HepG2 (cell line): Measurements from ENCODE around the gene TUBA8. TPM values are rescaled to one million over a fixed set of nuclear protein-coding genes. Genes with fewer than 3 reads are reported as not detected.
A peak's percentile ranks its signal among the peaks of the same experiment; 100 is the strongest.

Experiments used
- CENPT ChIP-seq: sonication (generic); formaldehyde crosslinking; IDR thresholded peaks from 2 replicates; pipeline ENCODE4 v1.8.0; 2022; ENCODE audit warnings: low read depth, mild to moderate bottlenecking, moderate library complexity, missing genetic modification reagents
- CREM ChIP-seq, 2 experiments: sonication (generic) in 1 of 2; formaldehyde crosslinking in 1 of 2; IDR thresholded peaks; 2 replicates each; pipeline versions ENCODE4 v1.4.0 to v1.6.1; 2016 to 2020; ENCODE audit warnings: antibody characterized with exemption in 1 of 2, mild to moderate bottlenecking in 1 of 2, missing genetic modification reagents in 1 of 2
- DMTF1 ChIP-seq: sonication (generic); formaldehyde crosslinking; IDR thresholded peaks from 2 replicates; pipeline ENCODE4 v1.4.0; 2020; ENCODE audit warnings: mild to moderate bottlenecking, missing genetic modification reagents
- HOMEZ ChIP-seq: IDR thresholded peaks from 2 replicates; pipeline ENCODE4 v1.6.1; 2016; ENCODE audit warnings: low read depth
- LCORL ChIP-seq, 2 experiments: fragments of 450-650 bp in 1 of 2; sonication (generic) in 1 of 2; formaldehyde crosslinking in 1 of 2; IDR thresholded peaks; 2 replicates each; pipeline versions ENCODE4 v1.5.0 to v1.6.1; 2017 to 2020; ENCODE audit warnings: antibody characterized with exemption in 1 of 2, missing genetic modification reagents in 1 of 2
- SNAPC2 ChIP-seq: sonication (generic); formaldehyde crosslinking; IDR thresholded peaks from 2 replicates; pipeline ENCODE4 v1.8.1; 2022; ENCODE audit warnings: mild to moderate bottlenecking, missing genetic modification reagents
- YY1 ChIP-seq: IDR thresholded peaks from 2 replicates; pipeline ENCODE4 v1.6.1; 2011; ENCODE audit warnings: low read length, low read depth, moderate library complexity, mild to moderate bottlenecking; ENCODE audit not compliant: insufficient read depth, insufficient replicate concordance
- ZBTB43 ChIP-seq: sonication (generic); formaldehyde crosslinking; conservative IDR thresholded peaks from 2 replicates; pipeline ENCODE4 v1.4.0; 2020; ENCODE audit warnings: missing genetic modification reagents
- ZFX ChIP-seq: sonication (generic); formaldehyde crosslinking; IDR thresholded peaks from 2 replicates; pipeline ENCODE4 v1.4.0; 2020; ENCODE audit warnings: mild to moderate bottlenecking, low read depth, missing genetic modification reagents, moderate library complexity
- ZMAT3 ChIP-seq: sonication (generic); formaldehyde crosslinking; conservative IDR thresholded peaks from 2 replicates; pipeline ENCODE4 v1.7.0; 2021; ENCODE audit warnings: missing genetic modification reagents
- ZNF180 ChIP-seq: sonication (generic); formaldehyde crosslinking; IDR thresholded peaks from 2 replicates; pipeline ENCODE4 v1.4.0; 2020; ENCODE audit warnings: low read depth, missing genetic modification reagents, borderline replicate concordance
- ZNF230 ChIP-seq: sonication (generic); formaldehyde crosslinking; IDR thresholded peaks from 2 replicates; pipeline ENCODE4 v1.4.0; 2020; ENCODE audit warnings: mild to moderate bottlenecking, missing genetic modification reagents
- ZNF232 ChIP-seq: sonication (generic); formaldehyde crosslinking; IDR thresholded peaks from 2 replicates; pipeline ENCODE4 v1.4.0; 2020; ENCODE audit warnings: missing genetic modification reagents, borderline replicate concordance
- ZNF276 ChIP-seq: sonication (generic); formaldehyde crosslinking; IDR thresholded peaks from 2 replicates; pipeline ENCODE4 v1.4.0; 2020; ENCODE audit warnings: mild to moderate bottlenecking, low read depth, missing genetic modification reagents
- ZNF629 ChIP-seq: sonication (generic); formaldehyde crosslinking; conservative IDR thresholded peaks from 2 replicates; pipeline ENCODE4 v1.5.0; 2020; ENCODE audit warnings: missing genetic modification reagents
- ZNF687 ChIP-seq: sonication (generic); formaldehyde crosslinking; IDR thresholded peaks from 2 replicates; pipeline ENCODE4 v1.5.1; 2020; ENCODE audit warnings: mild to moderate bottlenecking, missing genetic modification reagents, moderate library complexity
- polyA plus RNA-seq, 8 experiments: library from polyadenylated mRNA; depleted of rRNA in 3 of 8; stranded (reverse) in 7 of 8; unstranded in 1 of 8; fragments of >200 nt; fragmentation: Illumina TruSeq in 4 of 8; extraction: Trizol in 4 of 8; gene quantifications; 2 replicates each; pipeline versions ENCODE4 v1.2.1 to v1.2.3, GENCODE V29; 2011 to 2016; ENCODE audit warnings: low read depth in 4 of 8, missing spikeins in 1 of 8, mixed read lengths in 1 of 8; ENCODE audit not compliant: insufficient read depth in 1 of 8
- total RNA-seq, 5 experiments: library from RNA; depleted of rRNA; stranded (reverse); fragments of >200 nt; fragmentation: Illumina TruSeq; extraction: Trizol; gene quantifications; 2 replicates each; pipeline ENCODE4 v1.2.3, GENCODE V29; 2016; ENCODE audit warnings: low read depth in 1 of 5

TUBA8 gene
- total and polyA plus RNA-seq, 2 of the 13 experiments (the other 11 are each of a cell fraction or from before 2014, with no cell fraction given) = 0.35 to 0.69 TPM

- no peak for TF ChIP-seq DMTF1 (CRISPR knock-in tag)
- no peak for TF ChIP-seq SNAPC2
- no peak for TF ChIP-seq ZNF232
- TF ChIP-seq LCORL (IDR thresholded peaks at IDR 0.05) = no peak
- TF ChIP-seq LCORL (CRISPR knock-in tag; IDR thresholded peaks at IDR 0.05) = 0 out of 2 replicates have a peak, but pooled peaks have one; percentile 6
- no peak for TF ChIP-seq ZNF276 (CRISPR knock-in tag)
- no peak for TF ChIP-seq YY1
- TF ChIP-seq ZNF629 (CRISPR knock-in tag) = peak; percentile 90
- TF ChIP-seq ZNF687 = peak; percentile 79
- no peak for TF ChIP-seq CENPT (CRISPR knock-in tag)
- no peak for TF ChIP-seq CREM (IDR thresholded peaks at IDR 0.05)
- TF ChIP-seq CREM (CRISPR knock-in tag; IDR thresholded peaks at IDR 0.05) = no peak
- TF ChIP-seq HOMEZ (CRISPR knock-in tag) = no peak
- no peak for TF ChIP-seq ZNF230
- no peak for TF ChIP-seq ZNF180 (CRISPR knock-in tag)
- 0 out of 2 replicates have a peak, but pooled peaks have one; percentile 43 for TF ChIP-seq ZMAT3 (CRISPR knock-in tag)
- TF ChIP-seq ZBTB43 (CRISPR knock-in tag) = no peak
- TF ChIP-seq ZFX (CRISPR knock-in tag) = peak; percentile 8; the same call in 1 of the 2 replicates
These were observed 32.1 kb upstream of the TUBA8 start (continued) for GRCh38 chr22:18078329-18079041.
